ENCODE measurements around the gene METRN.
"Not testable (repeated sequence)": the region's sequence is repeated elsewhere in the genome, so short reads cannot be mapped to it uniquely, and the experiment has no call there.

Gene METRN

GRCh38 chr16:745739-746138, 30.8 kb downstream of the METRN start:
- no peaks in the 10 kb centered on the region for H3K9me3 ChIP-seq (ENCODE audit: control insufficient read depth, insufficient read depth, low read depth, low read length)
- H3K9ac ChIP-seq (ENCODE audit: low read length) = no peak overlapping the region
- peaks cover 2% of the 10 kb centered on the region for H3K4me1 ChIP-seq (ENCODE audit: control insufficient read depth, insufficient read depth, low read length)
- H3K36me3 ChIP-seq (ENCODE audit: control insufficient read depth, insufficient read depth, low read length) = no peaks in the 10 kb centered on the region
- H3K27me3 ChIP-seq (ENCODE audit: control insufficient read depth, insufficient read depth, low read length) = no peaks in the 10 kb centered on the region
- H3K4me3 ChIP-seq (ENCODE audit: low read depth, low read length) = no peak overlapping the region
- no peak overlapping the region for H3K27ac ChIP-seq (ENCODE audit: low read depth, low read length)

- Histone ChIP-seq H3K27me3 (ENCODE audit: control insufficient read depth, insufficient read depth, low read length) (0 out of 2 replicates have a peak, but pooled peaks cover under 1% of the 10 kb centered on the region), H3K9ac (ENCODE audit: low read length) (no peak overlapping the region), H3K36me3 (ENCODE audit: control insufficient read depth, insufficient read depth, low read length) (no peaks in the 10 kb centered on the region), H3K4me1 (ENCODE audit: control insufficient read depth, insufficient read depth, low read length) (peaks cover 11% of the 10 kb centered on the region), H3K4me3 (ENCODE audit: low read depth, low read length) (no peak overlapping the region), H3K27ac (ENCODE audit: low read depth, low read length) (no peak overlapping the region), H3K9me3 (ENCODE audit: control insufficient read depth, insufficient read depth, low read depth, low read length) (no peaks in the 10 kb centered on the region)
These were observed 31.7 kb downstream of the METRN start for GRCh38 chr16:746637-747036.

- Histone ChIP-seq H3K27me3 (ENCODE audit: control insufficient read depth, insufficient read depth, low read length) (peaks cover 7% of the 10 kb centered on the region; the same call in 1 of the 2 replicates), H3K9me3 (ENCODE audit: control insufficient read depth, insufficient read depth, low read depth, low read length) (no peaks in the 10 kb centered on the region), H3K4me3 (ENCODE audit: low read depth, low read length) (no peak overlapping the region), H3K27ac (ENCODE audit: low read depth, low read length) (no peak overlapping the region), H3K4me1 (ENCODE audit: control insufficient read depth, insufficient read depth, low read length) (peaks cover 19% of the 10 kb centered on the region), H3K9ac (ENCODE audit: low read length) (no peak overlapping the region), H3K36me3 (ENCODE audit: control insufficient read depth, insufficient read depth, low read length) (no peaks in the 10 kb centered on the region)
These were observed 33.2 kb downstream of the METRN start for GRCh38 chr16:747978-748746.

- Histone ChIP-seq H3K4me1 (ENCODE audit: control insufficient read depth, insufficient read depth, low read length) (peaks cover 19% of the 10 kb centered on the region), H3K27ac (ENCODE audit: low read depth, low read length) (no peak overlapping the region), H3K9ac (ENCODE audit: low read length) (no peak overlapping the region), H3K27me3 (ENCODE audit: control insufficient read depth, insufficient read depth, low read length) (peaks cover 7% of the 10 kb centered on the region; the same call in 1 of the 2 replicates), H3K9me3 (ENCODE audit: control insufficient read depth, insufficient read depth, low read depth, low read length) (no peaks in the 10 kb centered on the region), H3K4me3 (ENCODE audit: low read depth, low read length) (no peak overlapping the region), H3K36me3 (ENCODE audit: control insufficient read depth, insufficient read depth, low read length) (no peaks in the 10 kb centered on the region)
These were observed 34.1 kb downstream of the METRN start for GRCh38 chr16:749010-749409.

GRCh38 chr16:750485-750884, 35.6 kb downstream of the METRN start:
- H3K9ac ChIP-seq (ENCODE audit: low read length) = no peak overlapping the region
- H3K4me3 ChIP-seq (ENCODE audit: low read depth, low read length) = no peak overlapping the region
- peaks cover 19% of the 10 kb centered on the region for H3K4me1 ChIP-seq (ENCODE audit: control insufficient read depth, insufficient read depth, low read length)
- H3K27me3 ChIP-seq (ENCODE audit: control insufficient read depth, insufficient read depth, low read length) = peaks cover 7% of the 10 kb centered on the region; the same call in 1 of the 2 replicates
- no peak overlapping the region for H3K27ac ChIP-seq (ENCODE audit: low read depth, low read length)
- H3K36me3 ChIP-seq (ENCODE audit: control insufficient read depth, insufficient read depth, low read length) = no peaks in the 10 kb centered on the region
- no peaks in the 10 kb centered on the region for H3K9me3 ChIP-seq (ENCODE audit: control insufficient read depth, insufficient read depth, low read depth, low read length)

GRCh38 chr16:751152-752006, 36.5 kb downstream of the METRN start:
- H3K27me3 ChIP-seq (ENCODE audit: control insufficient read depth, insufficient read depth, low read length) = peaks cover 7% of the 10 kb centered on the region; the same call in 1 of the 2 replicates
- H3K27ac ChIP-seq (ENCODE audit: low read depth, low read length) = no peak overlapping the region
- peaks cover 19% of the 10 kb centered on the region for H3K4me1 ChIP-seq (ENCODE audit: control insufficient read depth, insufficient read depth, low read length)
- no peaks in the 10 kb centered on the region for H3K36me3 ChIP-seq (ENCODE audit: control insufficient read depth, insufficient read depth, low read length)
- H3K9ac ChIP-seq (ENCODE audit: low read length) = no peak overlapping the region
- H3K4me3 ChIP-seq (ENCODE audit: low read depth, low read length) = peak overlapping the region; percentile 28; the same call in 1 of the 2 replicates
- no peaks in the 10 kb centered on the region for H3K9me3 ChIP-seq (ENCODE audit: control insufficient read depth, insufficient read depth, low read depth, low read length)

- peak overlapping the region; percentile 28; the same call in 1 of the 2 replicates for H3K4me3 ChIP-seq (ENCODE audit: low read depth, low read length)
- H3K9ac ChIP-seq (ENCODE audit: low read length) = no peak overlapping the region
- peaks cover 19% of the 10 kb centered on the region for H3K4me1 ChIP-seq (ENCODE audit: control insufficient read depth, insufficient read depth, low read length)
- no peak overlapping the region for H3K27ac ChIP-seq (ENCODE audit: low read depth, low read length)
- no peaks in the 10 kb centered on the region for H3K36me3 ChIP-seq (ENCODE audit: control insufficient read depth, insufficient read depth, low read length)
- no peaks in the 10 kb centered on the region for H3K9me3 ChIP-seq (ENCODE audit: control insufficient read depth, insufficient read depth, low read depth, low read length)
- H3K27me3 ChIP-seq (ENCODE audit: control insufficient read depth, insufficient read depth, low read length) = peaks cover 7% of the 10 kb centered on the region; the same call in 1 of the 2 replicates
These were observed 37.0 kb downstream of the METRN start for GRCh38 chr16:752007-752312.

- not testable (repeated sequence) for H3K9ac ChIP-seq (ENCODE audit: low read length); H3K27me3 ChIP-seq (ENCODE audit: control insufficient read depth, insufficient read depth, low read length); H3K4me3 ChIP-seq (ENCODE audit: low read depth, low read length); H3K27ac ChIP-seq (ENCODE audit: low read depth, low read length); H3K9me3 ChIP-seq (ENCODE audit: control insufficient read depth, insufficient read depth, low read depth, low read length); H3K36me3 ChIP-seq (ENCODE audit: control insufficient read depth, insufficient read depth, low read length)
- peaks cover 19% of the 10 kb centered on the region for H3K4me1 ChIP-seq (ENCODE audit: control insufficient read depth, insufficient read depth, low read length)
These were observed 39.2 kb downstream of the METRN start for GRCh38 chr16:754121-754607.

GRCh38 chr16:754656-755055, 39.7 kb downstream of the METRN start:
- Histone ChIP-seq H3K4me1 (ENCODE audit: control insufficient read depth, insufficient read depth, low read length) (peaks cover 19% of the 10 kb centered on the region), H3K9ac (ENCODE audit: low read length) (no peak overlapping the region), H3K4me3 (ENCODE audit: low read depth, low read length) (no peak overlapping the region), H3K9me3 (ENCODE audit: control insufficient read depth, insufficient read depth, low read depth, low read length) (no peaks in the 10 kb centered on the region), H3K27ac (ENCODE audit: low read depth, low read length) (no peak overlapping the region), H3K27me3 (ENCODE audit: control insufficient read depth, insufficient read depth, low read length) (peaks cover 7% of the 10 kb centered on the region; the same call in 1 of the 2 replicates), H3K36me3 (ENCODE audit: control insufficient read depth, insufficient read depth, low read length) (no peaks in the 10 kb centered on the region)

- no peak overlapping the region for H3K4me3 ChIP-seq (ENCODE audit: low read depth, low read length)
- H3K27me3 ChIP-seq (ENCODE audit: control insufficient read depth, insufficient read depth, low read length) = peaks cover 7% of the 10 kb centered on the region; the same call in 1 of the 2 replicates
- peaks cover 13% of the 10 kb centered on the region for H3K4me1 ChIP-seq (ENCODE audit: control insufficient read depth, insufficient read depth, low read length)
- no peak overlapping the region for H3K27ac ChIP-seq (ENCODE audit: low read depth, low read length)
- H3K9ac ChIP-seq (ENCODE audit: low read length) = no peak overlapping the region
- H3K36me3 ChIP-seq (ENCODE audit: control insufficient read depth, insufficient read depth, low read length) = no peaks in the 10 kb centered on the region
- H3K9me3 ChIP-seq (ENCODE audit: control insufficient read depth, insufficient read depth, low read depth, low read length) = no peaks in the 10 kb centered on the region
These were observed 41.5 kb downstream of the METRN start for GRCh38 chr16:756428-756827.

All from HUES6 (cell line).